Glomerular visceral epithelial cell (primary cell): Measurements from ENCODE around the gene POP4.

Experiments
- DNase-seq: peaks from one replicate; pipeline ENCODE4 v3.0.0-alpha.2; 2016; ENCODE audit errors: extremely low spot score

Gene POP4

GRCh38 chr19:29662278-29662603, 56.2 kb downstream of the POP4 start:
- DNase-seq: no peak

- peak; percentile 65 for DNase-seq
Measured at GRCh38 chr19:29662604-29663404, 56.7 kb downstream of the POP4 start.

- peak; percentile 31 for DNase-seq
Measured at GRCh38 chr19:29663861-29664752, 58.0 kb downstream of the POP4 start.

DNA sequence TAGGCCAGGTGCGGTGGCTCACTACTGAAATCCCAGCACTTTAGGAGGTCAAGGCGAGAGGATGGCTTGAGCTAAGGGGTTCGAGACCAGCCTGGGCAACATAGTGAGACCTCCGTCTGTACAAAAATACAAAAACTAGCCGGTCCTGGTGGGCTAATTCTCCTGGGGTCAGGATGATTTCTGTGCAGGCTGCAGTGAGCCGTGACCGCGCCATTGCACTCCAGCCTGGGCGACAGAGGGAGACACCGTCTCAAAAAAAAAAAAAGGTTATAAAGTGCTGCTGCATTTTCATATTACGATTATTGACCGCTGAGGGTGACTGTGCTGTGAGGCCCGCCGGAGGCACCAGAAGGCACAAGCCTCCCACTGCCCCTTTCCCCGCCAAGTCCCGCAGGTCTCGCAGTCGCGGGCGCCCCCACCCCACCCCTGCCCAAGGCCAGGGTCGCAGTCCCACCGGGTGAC, 58.7 kb downstream of the POP4 start:
- DNase-seq: no peak

DNA sequence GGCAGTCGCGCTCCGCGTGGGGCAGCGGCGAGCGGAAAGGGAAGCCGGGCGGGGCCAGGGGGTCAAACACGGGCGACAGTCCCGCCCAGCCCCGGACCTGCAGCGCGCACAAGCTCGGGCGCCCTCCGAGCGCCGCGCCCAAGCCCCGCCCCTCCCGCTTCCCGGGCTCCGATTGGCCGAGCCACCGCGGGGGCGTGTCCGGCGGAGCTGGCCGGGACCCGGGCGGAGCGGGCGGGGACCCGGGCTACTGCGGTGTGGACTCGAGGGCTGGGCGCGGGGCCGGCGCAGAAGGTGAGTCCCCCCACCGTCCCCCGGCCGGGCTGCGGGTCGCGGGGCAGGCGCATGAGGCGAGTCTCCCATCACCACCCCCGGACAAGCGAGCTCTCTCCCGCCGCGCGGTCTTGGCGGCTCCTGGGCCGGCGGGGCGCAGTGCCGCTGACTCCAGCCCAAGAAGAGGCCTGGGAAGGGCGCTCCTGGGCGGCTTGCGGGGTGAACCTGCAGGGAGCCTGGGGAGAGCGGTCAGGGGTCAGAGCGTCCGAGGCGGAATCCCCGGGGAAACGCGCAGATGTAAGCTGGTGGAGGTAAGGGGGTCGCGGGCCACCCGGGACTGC, 59.2 kb downstream of the POP4 start, which contains the start of gene PLEKHF1:
TSS of gene PLEKHF1 (plus strand) at position 247 of the 611 bp plus-strand sequence. CDS start 8,379 bp downstream, outside the sequence.
- DNase-seq: peak; percentile 84

- DNase-seq: peak; percentile 41
Measured at GRCh38 chr19:29665826-29666577, 59.9 kb downstream of the POP4 start.
